GM21515 (cell line): ENCODE results near the gene TEAD4.

ENCODE experiments used
- ATAC-seq: cut with Tn5 transposase; IDR thresholded peaks from one replicate; pipeline ENCODE4 v1.9.1; 2021; ENCODE audit not compliant: unreplicated experiment

Gene TEAD4

GRCh38 chr12:3000548-3001275 is 41.5 kb downstream of the TEAD4 start:
- no peak for ATAC-seq

- no peak for ATAC-seq
Observed at GRCh38 chr12:3002646-3003045, 43.4 kb downstream of the TEAD4 start.

- ATAC-seq, result no peak
Observed at GRCh38 chr12:3003357-3003992, 44.3 kb downstream of the TEAD4 start.

GRCh38 chr12:3004655-3005565 is 45.7 kb downstream of the TEAD4 start:
- no peak for ATAC-seq

- no peak for ATAC-seq
Observed at GRCh38 chr12:3005736-3006135, 46.5 kb downstream of the TEAD4 start.

- ATAC-seq, result no peak
Observed at GRCh38 chr12:3009780-3010179, 50.6 kb downstream of the TEAD4 start.

GRCh38 chr12:3010214-3010930 is 51.2 kb downstream of the TEAD4 start:
- no peak for ATAC-seq

- no peak for ATAC-seq
Observed at GRCh38 chr12:3012786-3013185, 53.6 kb downstream of the TEAD4 start.

GRCh38 chr12:3014641-3015040 is 55.4 kb downstream of the TEAD4 start:
- ATAC-seq, result no peak

- ATAC-seq, result no peak
Observed at GRCh38 chr12:3015356-3015755, 56.2 kb downstream of the TEAD4 start.

- ATAC-seq, result no peak
Observed at GRCh38 chr12:3016191-3016590, 57.0 kb downstream of the TEAD4 start.

GRCh38 chr12:3017281-3017680 is 58.1 kb downstream of the TEAD4 start:
- no peak for ATAC-seq

GRCh38 chr12:3018284-3019004 is 59.2 kb downstream of the TEAD4 start:
- no peak for ATAC-seq

- ATAC-seq, result no peak
Observed at GRCh38 chr12:3019005-3019680, 59.9 kb downstream of the TEAD4 start.

- ATAC-seq, result no peak
Observed at GRCh38 chr12:3020399-3020798, 61.2 kb downstream of the TEAD4 start.

- ATAC-seq, result no peak
Observed at GRCh38 chr12:3020850-3021435, 61.7 kb downstream of the TEAD4 start.

GRCh38 chr12:3022411-3022810 is 63.2 kb downstream of the TEAD4 start:
- no peak for ATAC-seq

GRCh38 chr12:3022961-3023360 is 63.8 kb downstream of the TEAD4 start:
- ATAC-seq, result no peak

GRCh38 chr12:3028108-3028507 is 68.9 kb downstream of the TEAD4 start:
- no peak for ATAC-seq
